Body of pancreas (tissue), 4 donors: Measurements from ENCODE around the gene AK4. TPM values are rescaled to one million over a fixed set of nuclear protein-coding genes. Genes with fewer than 3 reads are reported as not detected.
A peak's percentile ranks its signal among the peaks of the same experiment; 100 is the strongest.

Source experiments
- ATAC-seq: fragments of 150-250 bp; one replicate; pipeline ENCODE4 v1.9.1; 2016
- DNase-seq, 4 donors: peaks; one replicate each; pipeline ENCODE4 v3.0.0-alpha.2; 2019
- H3K27ac ChIP-seq, 4 donors: fragments of 200-600 bp; sonication (generic); 1 replicate in 3 of 4; 2 replicates in 1 of 4; pipeline versions ENCODE4 v1.5.1 to v1.6.1; 2016 to 2019; ENCODE audit warnings: mild to moderate bottlenecking in 1 of 4, mixed read lengths in 1 of 4, moderate library complexity in 1 of 4
- H3K27me3 ChIP-seq, 2 donors: fragments of 200-600 bp; sonication (generic); one replicate each; pipeline ENCODE4 v1.6.0; 2016; ENCODE audit warnings: mild to moderate bottlenecking in 1 of 2
- H3K36me3 ChIP-seq, 2 donors: fragments of 200-600 bp; sonication (generic); replicated peaks in 1 of 2; 2 replicates each; pipeline ENCODE4 v1.5.1; 2016; ENCODE audit warnings: low read depth in 2 of 2; ENCODE audit not compliant: insufficient read depth in 1 of 2
- H3K4me1 ChIP-seq: fragments of 200-600 bp; sonication (generic); one replicate; pipeline ENCODE4 v1.6.0; 2016
- H3K4me3 ChIP-seq, 2 donors: fragments of 200-600 bp; sonication (generic); 1 replicate in 1 of 2; 2 replicates in 1 of 2; pipeline ENCODE4 v1.5.1; 2016 to 2019
- H3K9me3 ChIP-seq, 3 donors: fragments of 200-600 bp; sonication (generic); 1 replicate in 2 of 3; 2 replicates in 1 of 3; pipeline ENCODE4 v1.5.1; 2016
- POLR2A ChIP-seq, 3 donors: fragments of 450-650 bp; IDR thresholded peaks; one replicate each; pipeline ENCODE4 v1.6.1; 2016; ENCODE audit warnings: antibody characterized with exemption in 3 of 3, mild to moderate bottlenecking in 2 of 3
- WGBS, 2 donors: methylation state at CpG; one replicate each; pipeline ENCODE4 v1.1.5; 2017; 5-methylcytosine and 5-hydroxymethylcytosine counted together
- intact Hi-C: fragments of 100-400 bp; cut with DNase I; formaldehyde crosslinking; loops from one replicate; pipeline ENCODE4 v1.15.1; 2023
- total RNA-seq, 2 donors: library from RNA; depleted of rRNA; stranded (reverse); fragments of >200 nt; gene quantifications; one replicate each; pipeline ENCODE4 v1.1.0, GENCODE V29; 2016
- TF ChIP-seq, protein P1 (sequence below), 7 experiments: fragments of 450-650 bp in 4 of 7; fragments of 200-600 bp in 3 of 7; sonication (generic) in 3 of 7; IDR thresholded peaks; one replicate each; pipeline ENCODE4 v1.5.1; 2016 to 2019; ENCODE audit warnings: antibody characterized with exemption in 7 of 7

AK4 gene
- total RNA-seq, 2 donors from 2014 or later: 8.8 to 20.4 TPM

DNA sequence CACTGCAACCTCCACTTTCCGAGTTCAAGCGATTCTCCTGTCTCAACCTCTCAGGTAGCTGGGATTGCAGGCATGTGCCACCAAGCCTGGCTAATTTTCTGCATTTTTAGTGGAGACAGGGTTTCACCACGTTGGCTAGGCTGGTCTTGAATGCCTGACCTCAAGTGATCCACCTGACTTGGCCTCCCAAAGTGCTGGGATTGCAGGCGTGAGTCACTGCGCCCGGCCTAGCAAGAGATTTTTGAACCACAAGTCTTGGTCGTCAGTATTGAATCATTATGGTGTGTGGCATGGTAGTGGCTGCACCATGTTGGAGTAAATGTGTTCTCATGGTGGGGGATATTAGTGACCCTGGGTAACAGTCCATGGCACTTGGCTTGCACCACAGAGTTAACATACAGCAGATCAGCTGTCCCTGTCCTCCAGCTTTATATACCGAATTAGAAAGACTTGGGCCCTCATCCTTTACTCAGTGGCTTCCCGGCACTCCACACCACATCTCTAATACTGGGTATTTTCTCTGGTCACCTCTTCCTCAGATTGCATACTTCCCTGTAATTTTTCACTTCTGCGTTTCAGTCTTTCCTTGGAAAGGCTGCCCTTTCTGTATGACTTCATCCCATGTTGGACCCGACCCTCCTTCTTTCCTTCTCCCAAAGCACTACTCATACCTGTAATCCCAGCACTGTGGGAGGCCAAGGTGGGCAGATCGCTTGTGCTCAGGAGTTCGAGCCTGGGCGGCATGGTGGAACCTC, 25.1 kb downstream of the AK4 start:
- H3K36me3 ChIP-seq: no peaks in the 10 kb centered on the region
- no peak overlapping the region for H3K4me3 ChIP-seq
- TF ChIP-seq, protein P1, sequence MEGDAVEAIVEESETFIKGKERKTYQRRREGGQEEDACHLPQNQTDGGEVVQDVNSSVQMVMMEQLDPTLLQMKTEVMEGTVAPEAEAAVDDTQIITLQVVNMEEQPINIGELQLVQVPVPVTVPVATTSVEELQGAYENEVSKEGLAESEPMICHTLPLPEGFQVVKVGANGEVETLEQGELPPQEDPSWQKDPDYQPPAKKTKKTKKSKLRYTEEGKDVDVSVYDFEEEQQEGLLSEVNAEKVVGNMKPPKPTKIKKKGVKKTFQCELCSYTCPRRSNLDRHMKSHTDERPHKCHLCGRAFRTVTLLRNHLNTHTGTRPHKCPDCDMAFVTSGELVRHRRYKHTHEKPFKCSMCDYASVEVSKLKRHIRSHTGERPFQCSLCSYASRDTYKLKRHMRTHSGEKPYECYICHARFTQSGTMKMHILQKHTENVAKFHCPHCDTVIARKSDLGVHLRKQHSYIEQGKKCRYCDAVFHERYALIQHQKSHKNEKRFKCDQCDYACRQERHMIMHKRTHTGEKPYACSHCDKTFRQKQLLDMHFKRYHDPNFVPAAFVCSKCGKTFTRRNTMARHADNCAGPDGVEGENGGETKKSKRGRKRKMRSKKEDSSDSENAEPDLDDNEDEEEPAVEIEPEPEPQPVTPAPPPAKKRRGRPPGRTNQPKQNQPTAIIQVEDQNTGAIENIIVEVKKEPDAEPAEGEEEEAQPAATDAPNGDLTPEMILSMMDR (IDR thresholded peaks at IDR 0.05): no peak
- TF ChIP-seq POLR2A (IDR thresholded peaks at IDR 0.05): no peak
- H3K4me1 ChIP-seq: no peaks in the 10 kb centered on the region
- H3K27me3 ChIP-seq: no peaks in the 10 kb centered on the region
- ATAC-seq (no peak), DNase-seq (no peak)
- intact Hi-C loops: no loop called here
- 85 to 92% methylated on average over 11 to 14 of the region's 14 CpGs for WGBS, 2 donors
- H3K9me3 ChIP-seq: no peaks in the 10 kb centered on the region
- H3K27ac ChIP-seq: no peak overlapping the region

DNA sequence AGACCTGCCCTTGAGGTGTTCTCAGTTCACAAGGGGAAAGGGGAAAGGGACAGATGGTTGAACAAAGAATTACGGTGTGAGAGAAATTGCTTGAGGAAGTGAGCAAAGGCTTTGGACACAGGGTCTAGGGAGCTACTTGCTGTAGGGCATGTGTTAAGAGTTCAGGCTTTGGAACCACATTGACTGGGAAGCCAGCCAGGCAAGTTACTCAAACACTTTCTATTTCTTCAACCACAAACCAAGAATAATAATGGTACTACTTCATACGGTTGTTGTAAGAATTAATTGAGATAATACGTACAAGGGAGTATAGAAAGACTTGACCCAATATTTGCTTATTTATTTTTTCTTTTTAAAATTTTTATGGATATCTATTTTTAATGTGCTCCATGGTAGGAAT, 26.6 kb downstream of the AK4 start:
- intact Hi-C loops: no loop called here
- Histone ChIP-seq H3K4me1 (no peaks in the 10 kb centered on the region), H3K27ac (no peak overlapping the region), H3K27me3 (no peaks in the 10 kb centered on the region), H3K9me3 (no peaks in the 10 kb centered on the region), H3K4me3 (no peak overlapping the region), H3K36me3 (no peaks in the 10 kb centered on the region)
- no peak for TF ChIP-seq POLR2A (IDR thresholded peaks at IDR 0.05)
- TF ChIP-seq, protein P1 (IDR thresholded peaks at IDR 0.05): no peak
- 58 to 73% methylated on average over 3 of the region's 3 CpGs for WGBS, 2 donors
- ATAC-seq: no peak
- DNase-seq: peak; percentile 16 to 70 (median 36)

DNA sequence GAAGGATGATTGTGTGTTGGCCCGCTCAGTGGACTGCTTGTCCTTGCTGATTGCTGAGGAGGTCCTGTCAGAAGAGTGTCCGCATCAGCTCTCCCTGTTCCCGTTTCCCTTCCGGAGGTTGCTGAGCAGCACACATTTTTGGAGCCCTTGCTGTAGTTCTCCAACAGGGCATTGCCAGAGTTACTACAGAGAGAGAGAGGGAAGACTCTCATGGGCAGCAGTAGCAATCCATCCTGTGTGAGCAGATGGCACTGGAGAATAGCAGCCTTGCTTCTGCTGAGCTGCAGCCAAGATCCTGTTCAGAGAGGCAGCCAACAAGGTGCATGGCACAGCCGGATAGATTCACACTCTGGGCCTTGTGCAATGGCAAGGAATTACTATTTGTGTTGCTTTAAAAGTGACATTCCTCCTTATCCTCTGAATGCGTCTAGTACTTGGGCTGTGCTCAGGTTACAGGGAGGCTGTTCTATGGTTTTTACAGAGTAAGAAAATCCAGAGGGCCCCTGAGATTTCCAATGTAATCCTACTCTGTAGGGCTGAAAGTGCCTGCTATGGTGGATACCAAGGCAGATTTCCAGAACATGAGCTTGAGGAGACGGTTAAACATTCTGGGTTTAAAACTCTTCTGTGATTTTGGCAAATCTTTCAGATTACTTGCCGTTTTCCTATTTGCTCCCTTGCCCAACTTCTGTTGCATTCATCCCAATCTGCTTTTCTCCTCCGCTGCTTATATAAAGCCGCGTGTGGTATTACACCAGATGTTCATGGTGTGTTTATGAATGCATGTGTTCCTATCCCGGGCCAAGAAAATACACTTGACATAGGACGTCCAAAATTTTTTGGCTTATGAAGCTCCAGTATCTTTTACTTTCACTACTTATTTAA, 27.4 kb downstream of the AK4 start:
- Histone ChIP-seq H3K4me3 (no peak overlapping the region), H3K9me3 (no peaks in the 10 kb centered on the region), H3K27ac (no peak overlapping the region), H3K36me3 (no peaks in the 10 kb centered on the region), H3K27me3 (no peaks in the 10 kb centered on the region), H3K4me1 (no peaks in the 10 kb centered on the region)
- no peak for ATAC-seq
- intact Hi-C loops: no loop called here
- DNase-seq: no peak
- WGBS, 2 donors: 78 to 79% methylated on average over 12 to 13 of the region's 13 CpGs
- TF ChIP-seq POLR2A (IDR thresholded peaks at IDR 0.05): no peak

DNA sequence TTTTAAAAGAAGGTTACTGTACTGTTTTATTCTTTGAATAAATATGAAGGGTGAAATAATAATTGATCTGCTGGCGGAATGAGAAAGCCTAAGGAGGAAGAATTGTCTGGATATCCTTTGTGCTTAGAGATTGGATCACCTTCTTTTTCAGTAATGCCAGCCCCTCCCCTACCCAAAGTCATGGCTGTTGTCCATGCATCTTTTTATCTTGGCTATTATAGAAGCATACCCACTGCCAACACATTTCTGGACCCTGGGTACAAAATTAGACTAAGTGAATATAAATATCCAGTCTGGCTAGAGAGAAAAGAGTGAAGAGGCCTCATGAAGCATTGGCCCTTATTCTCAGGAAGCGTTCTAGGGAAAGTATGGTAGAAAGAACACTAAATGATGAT, 28.1 kb downstream of the AK4 start:
- no peak overlapping the region for H3K27ac ChIP-seq
- intact Hi-C loops: no loop called here

DNA sequence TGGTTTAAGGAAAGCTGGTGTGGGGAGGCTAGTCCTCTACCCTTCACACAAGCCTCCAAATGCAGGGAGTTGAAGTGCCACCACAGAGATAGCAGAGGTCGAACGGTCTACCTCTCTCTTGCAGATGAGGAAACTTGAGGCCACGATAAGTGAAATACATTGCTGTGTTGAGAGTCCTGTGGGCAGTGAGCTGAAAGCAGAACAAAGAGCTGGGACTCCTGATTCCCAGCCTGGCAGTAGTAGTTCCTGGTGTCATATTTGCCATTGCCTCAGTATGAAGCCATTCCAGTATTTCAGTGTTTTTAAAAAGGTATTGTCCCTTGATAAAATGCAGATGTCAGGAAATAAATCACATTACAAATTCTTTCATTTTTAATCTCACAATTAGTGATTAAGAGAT, 28.6 kb downstream of the AK4 start:
- H3K4me1 ChIP-seq: no peaks in the 10 kb centered on the region
- no peak overlapping the region for H3K27ac ChIP-seq
- intact Hi-C loops: no loop called here
- ATAC-seq (no peak), DNase-seq (no peak)
- TF ChIP-seq, protein P1 (IDR thresholded peaks at IDR 0.05): no peak
- TF ChIP-seq POLR2A (IDR thresholded peaks at IDR 0.05): no peak
- no peaks in the 10 kb centered on the region for H3K27me3 ChIP-seq
- no peaks in the 10 kb centered on the region for H3K9me3 ChIP-seq
- H3K36me3 ChIP-seq: no peaks in the 10 kb centered on the region
- 78 to 100% methylated on average over 3 of the region's 3 CpGs for WGBS, 2 donors
- H3K4me3 ChIP-seq: no peak overlapping the region

More for the DNA sequence above, 28.1 kb downstream of the AK4 start:
- TF ChIP-seq, protein P1 (IDR thresholded peaks at IDR 0.05): no peak
- TF ChIP-seq POLR2A (IDR thresholded peaks at IDR 0.05): no peak
- H3K36me3 ChIP-seq: no peaks in the 10 kb centered on the region
- DNase-seq: no peak
- no peaks in the 10 kb centered on the region for H3K9me3 ChIP-seq
- H3K27me3 ChIP-seq: no peaks in the 10 kb centered on the region
- no peaks in the 10 kb centered on the region for H3K4me1 ChIP-seq
- WGBS, 2 donors: 95% methylated on average over 2 of the region's 2 CpGs
- H3K4me3 ChIP-seq: no peak overlapping the region
- no peak for ATAC-seq
